Sigmoid colon (tissue), 4 donors: ENCODE data around the gene MBD4.

ENCODE experiments used
- EP300 ChIP-seq, 4 donors: sonication (generic); formaldehyde crosslinking; IDR thresholded peaks; one replicate each; pipeline ENCODE4 v1.6.1; 2017; ENCODE audit warnings: antibody characterized with exemption in 4 of 4
- POLR2A ChIP-seq, 2 donors: fragments of 450-650 bp; IDR thresholded peaks; one replicate each; pipeline ENCODE4 v1.6.1; 2016; ENCODE audit warnings: antibody characterized with exemption in 2 of 2, mild to moderate bottlenecking in 2 of 2, moderate library complexity in 2 of 2
- TF ChIP-seq, protein P1 (sequence below), 4 experiments: fragments of 450-650 bp in 3 of 4; fragments of 200-600 bp in 1 of 4; IDR thresholded peaks; one replicate each; pipeline ENCODE4 v1.5.1; 2016 to 2019; ENCODE audit warnings: antibody characterized with exemption in 4 of 4, mild to moderate bottlenecking in 3 of 4, moderate library complexity in 2 of 4

DNA sequence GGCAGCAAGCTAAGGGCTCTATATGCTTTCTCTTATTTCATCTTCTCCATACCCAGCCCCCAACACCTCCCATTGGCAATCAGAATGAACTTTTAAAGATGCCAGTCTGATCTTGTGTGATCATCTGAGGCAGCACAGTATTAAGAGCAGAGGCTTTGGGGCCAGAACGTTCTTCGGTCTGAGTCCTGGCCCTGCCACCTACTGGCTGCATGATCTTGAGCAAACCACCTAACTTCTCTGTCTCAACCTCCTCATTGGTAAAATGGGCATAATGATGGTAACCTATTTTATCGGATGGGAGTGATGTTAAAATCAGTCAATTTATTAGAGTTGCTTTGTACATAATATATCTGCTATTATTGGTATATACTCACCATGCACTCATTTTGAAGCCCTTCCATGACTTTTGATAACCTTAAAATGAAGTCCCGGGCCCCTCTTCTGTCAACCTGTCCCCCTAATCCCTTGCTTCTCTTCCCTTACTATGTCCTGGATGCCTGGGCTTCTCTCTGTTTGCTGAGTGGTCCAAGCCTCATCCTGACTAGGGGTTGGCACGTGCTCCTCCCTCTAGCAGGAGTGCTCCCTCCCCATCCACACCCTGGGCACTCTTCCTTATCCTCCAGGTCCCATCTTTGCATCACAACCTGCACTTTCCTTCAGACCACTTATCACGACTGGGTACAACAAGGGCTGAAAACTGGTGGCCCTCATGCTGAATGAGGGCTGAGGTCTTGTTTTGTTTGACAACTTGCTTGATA lies 17.6 kb downstream of the MBD4 start:
- TF ChIP-seq EP300 (IDR thresholded peaks at IDR 0.05) = no peak
- TF ChIP-seq POLR2A (IDR thresholded peaks at IDR 0.05) = no peak
- TF ChIP-seq, protein P1, sequence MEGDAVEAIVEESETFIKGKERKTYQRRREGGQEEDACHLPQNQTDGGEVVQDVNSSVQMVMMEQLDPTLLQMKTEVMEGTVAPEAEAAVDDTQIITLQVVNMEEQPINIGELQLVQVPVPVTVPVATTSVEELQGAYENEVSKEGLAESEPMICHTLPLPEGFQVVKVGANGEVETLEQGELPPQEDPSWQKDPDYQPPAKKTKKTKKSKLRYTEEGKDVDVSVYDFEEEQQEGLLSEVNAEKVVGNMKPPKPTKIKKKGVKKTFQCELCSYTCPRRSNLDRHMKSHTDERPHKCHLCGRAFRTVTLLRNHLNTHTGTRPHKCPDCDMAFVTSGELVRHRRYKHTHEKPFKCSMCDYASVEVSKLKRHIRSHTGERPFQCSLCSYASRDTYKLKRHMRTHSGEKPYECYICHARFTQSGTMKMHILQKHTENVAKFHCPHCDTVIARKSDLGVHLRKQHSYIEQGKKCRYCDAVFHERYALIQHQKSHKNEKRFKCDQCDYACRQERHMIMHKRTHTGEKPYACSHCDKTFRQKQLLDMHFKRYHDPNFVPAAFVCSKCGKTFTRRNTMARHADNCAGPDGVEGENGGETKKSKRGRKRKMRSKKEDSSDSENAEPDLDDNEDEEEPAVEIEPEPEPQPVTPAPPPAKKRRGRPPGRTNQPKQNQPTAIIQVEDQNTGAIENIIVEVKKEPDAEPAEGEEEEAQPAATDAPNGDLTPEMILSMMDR (IDR thresholded peaks at IDR 0.05) = no peak
